Caco-2 (cell line): ENCODE data around the gene DLG2. TPM values are rescaled to one million over a fixed set of nuclear protein-coding genes. Genes with fewer than 3 reads are reported as not detected.

ENCODE experiments used
- BruUV-seq: library from RNA; stranded (reverse); fragments of 400-500 nt; replicated peaks from 2 replicates; lab custom pipeline; 2021; lab: Mats Ljungman, UMichigan
- CTCF ChIA-PET: fragments of 300-600 bp; sonication (Branson Sonifier 250); formaldehyde crosslinking; loops from one replicate; lab custom pipeline; 2022; ENCODE audit warnings: antibody characterized with exemption; lab: Charles Lee
- POLR2A ChIA-PET: fragments of 300-600 bp; sonication (Branson Sonifier 250); formaldehyde crosslinking; loops from one replicate; lab custom pipeline; 2022; ENCODE audit warnings: antibody characterized with exemption; lab: Charles Lee
- DNase-seq, 2 experiments: peaks; one replicate each; pipeline versions ENCODE4 v3.0.0 to v3.0.0-alpha.2; 2020 to 2022
- H3K27me3 ChIP-seq: replicated peaks from 2 replicates; pipeline ENCODE4 v1.6.0; 2011; ENCODE audit warnings: low read length; ENCODE audit not compliant: control insufficient read depth, insufficient read depth
- H3K36me3 ChIP-seq: 2 replicates; pipeline ENCODE4 v1.5.1; 2011; ENCODE audit warnings: low read length; ENCODE audit not compliant: control insufficient read depth, insufficient read depth
- H3K4me1 ChIP-seq: fragments of 250-450 bp; sonication (Bioruptor Pico); 2 replicates; pipeline ENCODE4 v1.5.1; 2020; ENCODE audit warnings: mild to moderate bottlenecking
- H3K4me3 ChIP-seq: 2 replicates; pipeline ENCODE4 v1.5.1; 2011; ENCODE audit warnings: low read depth, mild to moderate bottlenecking, control low read depth, low read length
- H3K9me3 ChIP-seq: fragments of 250-450 bp; sonication (Bioruptor Pico); 2 replicates; pipeline ENCODE4 v1.5.1; 2020; ENCODE audit warnings: mild to moderate bottlenecking, moderate library complexity
- H3K27ac Mint-ChIP-seq: one replicate; pipeline ENCODE4 v1.8.0; 2022; ENCODE audit warnings: mixed read lengths; ENCODE audit not compliant: unreplicated experiment
- H3K27me3 Mint-ChIP-seq: one replicate; pipeline ENCODE4 v1.8.0; 2022; ENCODE audit warnings: mixed read lengths; ENCODE audit not compliant: insufficient read depth, unreplicated experiment
- H3K36me3 Mint-ChIP-seq: one replicate; pipeline ENCODE4 v1.8.0; 2022; ENCODE audit warnings: mild to moderate bottlenecking, mixed read lengths; ENCODE audit not compliant: insufficient read depth, unreplicated experiment
- H3K4me1 Mint-ChIP-seq: one replicate; pipeline ENCODE4 v1.8.0; 2022; ENCODE audit warnings: low read depth, mixed read lengths; ENCODE audit not compliant: unreplicated experiment
- H3K4me3 Mint-ChIP-seq: one replicate; pipeline ENCODE4 v1.8.0; 2022; ENCODE audit warnings: mild to moderate bottlenecking, moderate library complexity, mixed read lengths; ENCODE audit not compliant: unreplicated experiment
- H3K9me3 Mint-ChIP-seq: one replicate; pipeline ENCODE4 v1.8.0; 2022; ENCODE audit warnings: mixed read lengths; ENCODE audit not compliant: unreplicated experiment
- intact Hi-C: fragments of 100-400 bp; cut with micrococcal nuclease; formaldehyde crosslinking; loops from one replicate; pipeline ENCODE4 v1.10.0; 2022; ENCODE audit not compliant: unreplicated experiment
- total RNA-seq: library from RNA; stranded (reverse); gene quantifications from 2 replicates; pipeline ENCODE4 v1.2.3, GENCODE V29; 2022
- TF ChIP-seq, protein P1 (sequence below), 2 experiments: fragments of 200-600 bp in 1 of 2; IDR thresholded peaks; 1 replicate in 1 of 2; 2 replicates in 1 of 2; pipeline versions ENCODE4 v1.5.1 to v1.8.0; 2011 to 2022; ENCODE audit warnings: antibody characterized with exemption in 1 of 2, control low read depth in 1 of 2, inconsistent platforms in 1 of 2, low read depth in 1 of 2, low read length in 1 of 2, mild to moderate bottlenecking in 1 of 2, moderate library complexity in 1 of 2; ENCODE audit not compliant: insufficient read depth in 1 of 2, severe bottlenecking in 1 of 2, unreplicated experiment in 1 of 2

Gene DLG2
- total RNA-seq, 1 experiment from 2014 or later, result 21.6 TPM

DNA sequence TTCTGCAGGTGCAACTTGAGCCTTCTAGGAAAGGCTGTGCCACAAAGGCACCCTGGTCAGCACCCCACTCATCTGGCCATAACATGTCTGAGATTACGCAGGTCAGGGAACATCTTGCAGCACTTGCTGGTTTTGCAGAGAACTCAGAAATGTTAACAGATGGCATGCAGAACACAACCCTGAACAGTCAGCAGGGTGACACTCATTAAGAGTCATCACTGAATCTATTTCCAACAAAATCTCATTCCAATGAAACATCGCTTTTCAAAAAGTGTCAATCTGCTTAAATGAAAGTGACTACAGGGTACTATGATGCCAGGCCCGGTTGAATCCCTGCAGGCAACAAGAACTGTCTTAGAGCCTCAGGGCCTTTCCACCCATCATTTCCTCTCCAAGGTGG is 1971.2 kb downstream of the DLG2 start:
- H3K4me3 Mint-ChIP-seq, result no peak overlapping the region
- DNase-seq, result no peak
- TF ChIP-seq, protein P1, sequence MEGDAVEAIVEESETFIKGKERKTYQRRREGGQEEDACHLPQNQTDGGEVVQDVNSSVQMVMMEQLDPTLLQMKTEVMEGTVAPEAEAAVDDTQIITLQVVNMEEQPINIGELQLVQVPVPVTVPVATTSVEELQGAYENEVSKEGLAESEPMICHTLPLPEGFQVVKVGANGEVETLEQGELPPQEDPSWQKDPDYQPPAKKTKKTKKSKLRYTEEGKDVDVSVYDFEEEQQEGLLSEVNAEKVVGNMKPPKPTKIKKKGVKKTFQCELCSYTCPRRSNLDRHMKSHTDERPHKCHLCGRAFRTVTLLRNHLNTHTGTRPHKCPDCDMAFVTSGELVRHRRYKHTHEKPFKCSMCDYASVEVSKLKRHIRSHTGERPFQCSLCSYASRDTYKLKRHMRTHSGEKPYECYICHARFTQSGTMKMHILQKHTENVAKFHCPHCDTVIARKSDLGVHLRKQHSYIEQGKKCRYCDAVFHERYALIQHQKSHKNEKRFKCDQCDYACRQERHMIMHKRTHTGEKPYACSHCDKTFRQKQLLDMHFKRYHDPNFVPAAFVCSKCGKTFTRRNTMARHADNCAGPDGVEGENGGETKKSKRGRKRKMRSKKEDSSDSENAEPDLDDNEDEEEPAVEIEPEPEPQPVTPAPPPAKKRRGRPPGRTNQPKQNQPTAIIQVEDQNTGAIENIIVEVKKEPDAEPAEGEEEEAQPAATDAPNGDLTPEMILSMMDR (IDR thresholded peaks at IDR 0.05; ENCODE audit: insufficient read depth in 1 of 2, low read depth in 1 of 2, low read length in 1 of 2, severe bottlenecking in 1 of 2, unreplicated experiment in 1 of 2), result no peak
- no peaks in the 10 kb centered on the region for H3K36me3 Mint-ChIP-seq
- H3K36me3 ChIP-seq, result no peaks in the 10 kb centered on the region
- no peak overlapping the region for H3K4me3 ChIP-seq
- no peaks in the 10 kb centered on the region for H3K9me3 ChIP-seq
- H3K4me1 Mint-ChIP-seq, result peaks cover 13% of the 10 kb centered on the region
- no peaks in the 10 kb centered on the region for H3K9me3 Mint-ChIP-seq
- BruUV-seq, result no TSS peak
- intact Hi-C loops, result no loop called here
- no peaks in the 10 kb centered on the region for H3K27me3 Mint-ChIP-seq
- no peaks in the 10 kb centered on the region for H3K27me3 ChIP-seq
- CTCF ChIA-PET, result no interaction called here
- peaks cover 10% of the 10 kb centered on the region for H3K4me1 ChIP-seq
- POLR2A ChIA-PET, result no interaction called here
- H3K27ac Mint-ChIP-seq, result no peak overlapping the region

DNA sequence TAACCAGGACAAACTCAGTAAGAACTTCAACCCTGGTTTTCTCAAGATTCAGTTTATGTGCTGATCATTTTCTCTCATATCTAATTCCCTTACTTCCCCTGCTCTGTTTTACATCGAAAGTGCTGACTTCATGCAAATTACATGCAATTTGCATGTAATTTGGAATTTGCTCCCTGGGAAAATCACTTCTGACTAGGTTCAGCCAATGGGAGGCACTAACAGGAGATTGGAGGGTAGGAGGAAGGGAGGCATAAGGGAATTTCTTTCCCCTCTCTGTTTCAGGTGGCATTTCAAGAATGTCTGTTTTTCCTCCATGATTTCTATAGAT is 1977.7 kb downstream of the DLG2 start:
- H3K9me3 ChIP-seq, result no peaks in the 10 kb centered on the region
- CTCF ChIA-PET, result interaction anchor here (1.6 to 1.7 kb wide), 2 partner anchors 62 to 74 kb away, joined by 11 to 14 read pairs; no protein-coding TSS in a partner anchor
- no peak overlapping the region for H3K4me3 ChIP-seq
- no peaks in the 10 kb centered on the region for H3K27me3 ChIP-seq
- H3K36me3 ChIP-seq, result no peaks in the 10 kb centered on the region
- Mint-ChIP-seq H3K36me3 (no peaks in the 10 kb centered on the region), H3K27ac (peak overlapping the region; percentile 65), H3K4me1 (peaks cover 18% of the 10 kb centered on the region), H3K4me3 (peak overlapping the region; percentile 20), H3K27me3 (no peaks in the 10 kb centered on the region), H3K9me3 (no peaks in the 10 kb centered on the region)
- peak; percentile 40 to 44 for DNase-seq
- no TSS peak for BruUV-seq
- peaks cover 31% of the 10 kb centered on the region for H3K4me1 ChIP-seq
- TF ChIP-seq, protein P1 (IDR thresholded peaks at IDR 0.05; ENCODE audit: insufficient read depth in 1 of 2, low read depth in 1 of 2, low read length in 1 of 2, severe bottlenecking in 1 of 2, unreplicated experiment in 1 of 2), result no peak
- POLR2A ChIA-PET, result interaction anchor here (1.3 kb wide), 1 partner anchor 34 kb away, joined by 5 read pairs; no protein-coding TSS in a partner anchor
- intact Hi-C loops, result loop anchor here (2.0 kb wide), 1 partner anchor 75 kb away; no protein-coding TSS in a partner anchor

DNA sequence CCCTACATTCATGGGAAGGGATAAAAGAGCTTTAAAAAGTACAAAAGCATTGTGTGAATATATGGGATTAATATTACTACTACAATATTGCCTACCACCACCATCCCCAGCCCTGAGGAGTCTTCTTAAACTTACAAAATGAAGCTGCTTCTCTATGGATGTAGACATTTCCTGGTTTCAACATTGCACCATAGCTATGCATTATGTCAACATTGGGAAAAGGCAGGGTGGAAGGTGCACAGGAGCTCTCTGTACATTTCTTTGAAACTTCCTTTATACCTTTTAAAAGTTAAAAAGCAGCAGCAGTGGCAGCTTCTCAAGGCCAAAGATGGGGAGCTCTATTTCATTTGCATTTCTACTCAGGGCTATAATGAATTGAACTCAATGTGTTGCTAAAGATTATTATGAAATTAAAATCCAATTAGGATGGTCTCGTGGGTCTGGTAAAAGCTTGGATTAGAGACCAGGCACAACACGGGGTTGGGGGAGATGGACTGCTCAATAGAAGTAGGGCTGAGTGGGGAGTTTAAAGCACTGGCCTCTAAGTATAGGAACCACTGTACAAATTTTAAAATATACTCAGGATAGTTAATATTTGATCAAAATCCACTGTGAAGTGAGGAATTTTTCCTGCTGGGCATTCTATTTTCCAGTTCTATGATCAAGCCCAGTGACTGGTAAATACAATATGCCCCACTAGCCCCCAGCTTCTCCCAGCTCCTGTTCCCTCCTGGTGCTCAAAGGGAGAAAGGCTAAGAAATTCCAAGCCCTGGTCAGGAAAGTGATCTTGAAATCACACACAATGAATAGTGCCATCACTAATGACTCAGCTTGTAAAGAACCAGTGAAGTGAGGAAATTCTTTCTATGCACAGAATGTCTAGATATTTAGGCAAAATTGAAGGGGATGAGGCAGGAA is 1978.3 kb downstream of the DLG2 start:
- H3K27ac Mint-ChIP-seq, result peak overlapping the region; percentile 65
- no peaks in the 10 kb centered on the region for H3K9me3 ChIP-seq
- H3K36me3 Mint-ChIP-seq, result no peaks in the 10 kb centered on the region
- no TSS peak for BruUV-seq
- ChIA-PET CTCF (interaction anchor here (0.9 to 1.7 kb wide), 5 partner anchors 42 to 363 kb away, joined by 3 to 14 read pairs (median 3); partner anchors contain the start of gene CCDC90B), POLR2A (interaction anchor here (0.7 to 1.3 kb wide), 4 partner anchors 17 to 492 kb away, joined by 3 to 5 read pairs (median 3); partner anchors contain the start of gene PCF11)
- H3K9me3 Mint-ChIP-seq, result no peaks in the 10 kb centered on the region
- DNase-seq, result peak in 1 of 2 experiments; percentile 65
- no peak overlapping the region for H3K4me3 ChIP-seq
- TF ChIP-seq, protein P1 (IDR thresholded peaks at IDR 0.05; ENCODE audit: insufficient read depth in 1 of 2, low read depth in 1 of 2, low read length in 1 of 2, severe bottlenecking in 1 of 2, unreplicated experiment in 1 of 2), result no peak
- H3K27me3 Mint-ChIP-seq, result no peaks in the 10 kb centered on the region
- H3K4me1 ChIP-seq, result peaks cover 31% of the 10 kb centered on the region
- no peaks in the 10 kb centered on the region for H3K36me3 ChIP-seq
- intact Hi-C loops, result loop anchor here (1.0 to 2.0 kb wide), 3 partner anchors 33 to 76 kb away; no protein-coding TSS in a partner anchor
- H3K4me1 Mint-ChIP-seq, result peaks cover 18% of the 10 kb centered on the region
- H3K27me3 ChIP-seq, result no peaks in the 10 kb centered on the region
- peak overlapping the region; percentile 20 for H3K4me3 Mint-ChIP-seq
